Measurements from ENCODE around the gene UBAC2.

Gene UBAC2

GRCh38 chr13:99421758-99422585 lies 221.3 kb downstream of the UBAC2 start:
- DNase-seq, result no peak

- DNase-seq, result no peak
Observed at GRCh38 chr13:99422586-99423220, 222.0 kb downstream of the UBAC2 start.

GRCh38 chr13:99425485-99426341 lies 225.1 kb downstream of the UBAC2 start:
- DNase-seq, result no peak

- DNase-seq, result no peak
Observed at GRCh38 chr13:99426426-99426825, 225.8 kb downstream of the UBAC2 start.

GRCh38 chr13:99429670-99430069 lies 229.0 kb downstream of the UBAC2 start:
- no peak for DNase-seq

- no peak for DNase-seq
Observed at GRCh38 chr13:99431927-99432608, 231.4 kb downstream of the UBAC2 start.

- DNase-seq, result no peak
Observed at GRCh38 chr13:99432609-99433542, 232.2 kb downstream of the UBAC2 start.

GRCh38 chr13:99433543-99434075 lies 233.0 kb downstream of the UBAC2 start:
- DNase-seq, result no peak

- no peak for DNase-seq
Observed at GRCh38 chr13:99434258-99434788, 233.7 kb downstream of the UBAC2 start.

- DNase-seq, result no peak
Observed at GRCh38 chr13:99435116-99435515, 234.5 kb downstream of the UBAC2 start.

- DNase-seq, result no peak
Observed at GRCh38 chr13:99435998-99436397, 235.3 kb downstream of the UBAC2 start.
